IMR-90 (cell line): Measurements from ENCODE around the gene CDCP1. TPM values are rescaled to one million over a fixed set of nuclear protein-coding genes. Genes with fewer than 3 reads are reported as not detected.

ENCODE experiments used
- ATAC-seq: fragments of 200-7000 bp; cut with Tn5 transposase; 2 replicates; pipeline ENCODE4 v1.9.1; 2020; ENCODE audit warnings: low read depth, mild to moderate bottlenecking, moderate library complexity
- BruUV-seq: library from RNA; stranded (reverse); fragments of 400-500 nt; replicated peaks from 2 replicates; lab custom pipeline; 2021; lab: Mats Ljungman, UMichigan
- CTCF ChIA-PET: fragments of 300-600 bp; formaldehyde crosslinking; extraction: SDS; loops from one replicate; lab custom pipeline; 2021; ENCODE audit warnings: antibody characterized with exemption; lab: Yijun Ruan, JAX
- POLR2A ChIA-PET: fragments of 300-600 bp; sonication (Branson Sonifier 250); formaldehyde crosslinking; loops from one replicate; lab custom pipeline; 2022; ENCODE audit warnings: antibody characterized with exemption; ENCODE audit not compliant: unreplicated experiment; lab: Charles Lee
- DNase-seq: peaks from one replicate; pipeline ENCODE4 v3.0.0; 2013
- H2AFZ ChIP-seq: replicated peaks from 2 replicates; pipeline ENCODE3; 2013; ENCODE audit warnings: low read length, mild to moderate bottlenecking; ENCODE audit not compliant: poor library complexity
- H2AK5ac ChIP-seq: 2 replicates; pipeline ENCODE4 v1.6.1; 2013; ENCODE audit warnings: low read depth, low read length, inconsistent platforms
- H2AK9ac ChIP-seq: replicated peaks from 2 replicates; pipeline ENCODE3; 2013; ENCODE audit warnings: mild to moderate bottlenecking, low read depth, low read length, moderate library complexity; ENCODE audit not compliant: poor library complexity
- H2BK120ac ChIP-seq: 2 replicates; pipeline ENCODE4 v1.6.1; 2013; ENCODE audit warnings: low read depth, low read length, inconsistent platforms
- H2BK15ac ChIP-seq: 3 replicates; pipeline ENCODE4 v1.6.1; 2013; ENCODE audit warnings: low read depth, low read length, inconsistent platforms
- H2BK20ac ChIP-seq: 2 replicates; pipeline ENCODE4 v1.6.1; 2013; ENCODE audit warnings: low read depth, mild to moderate bottlenecking, inconsistent platforms, low read length, moderate library complexity
- H2BK5ac ChIP-seq: 2 replicates; pipeline ENCODE4 v1.6.1; 2013; ENCODE audit warnings: mild to moderate bottlenecking, low read depth, low read length, inconsistent platforms; ENCODE audit not compliant: poor library complexity, severe bottlenecking
- H3K14ac ChIP-seq: replicated peaks from 2 replicates; pipeline ENCODE4 v1.6.1; 2013; ENCODE audit warnings: low read depth, low read length, inconsistent platforms
- H3K18ac ChIP-seq: 2 replicates; pipeline ENCODE4 v1.6.1; 2013; ENCODE audit warnings: low read depth, low read length, control low read depth
- H3K23ac ChIP-seq: 2 replicates; pipeline ENCODE4 v1.6.1; 2013; ENCODE audit warnings: low read depth, low read length, inconsistent platforms
- H3K27ac ChIP-seq: 2 replicates; pipeline ENCODE4 v1.5.1; 2013; ENCODE audit warnings: mild to moderate bottlenecking, control low read depth, low read length; ENCODE audit not compliant: insufficient read depth
- H3K27me3 ChIP-seq: 2 replicates; pipeline ENCODE4 v1.6.1; 2013; ENCODE audit warnings: low read length; ENCODE audit not compliant: control insufficient read depth, insufficient read depth
- H3K36me3 ChIP-seq: 2 replicates; pipeline ENCODE4 v1.6.1; 2013; ENCODE audit warnings: low read length, mixed read lengths; ENCODE audit not compliant: control insufficient read depth, insufficient read depth
- H3K4ac ChIP-seq: 2 replicates; pipeline ENCODE4 v1.6.1; 2013; ENCODE audit warnings: low read depth, low read length, inconsistent platforms
- H3K4me1 ChIP-seq: 2 replicates; pipeline ENCODE4 v1.6.1; 2013; ENCODE audit warnings: low read length, mixed read lengths; ENCODE audit not compliant: control insufficient read depth, insufficient read depth
- H3K4me2 ChIP-seq: 2 replicates; pipeline ENCODE4 v1.6.1; 2013; ENCODE audit warnings: low read depth, mild to moderate bottlenecking, control low read depth, low read length, moderate library complexity
- H3K4me3 ChIP-seq: 2 replicates; pipeline ENCODE4 v1.5.1; 2013; ENCODE audit warnings: low read depth, mild to moderate bottlenecking, control low read depth, low read length, moderate library complexity; ENCODE audit not compliant: insufficient read depth
- H3K56ac ChIP-seq: 2 replicates; pipeline ENCODE4 v1.6.1; 2013; ENCODE audit warnings: low read length, inconsistent platforms; ENCODE audit not compliant: insufficient read depth; ENCODE audit errors: extremely low read depth
- H3K79me1 ChIP-seq, 2 experiments: 2 replicates each; pipeline ENCODE4 v1.6.1; 2013; ENCODE audit warnings: low read length in 2 of 2, inconsistent platforms in 1 of 2, low read depth in 1 of 2
- H3K9ac ChIP-seq: 2 replicates; pipeline ENCODE4 v1.6.1; 2013; ENCODE audit warnings: low read depth, low read length, control low read depth
- H3K9me1 ChIP-seq: 2 replicates; pipeline ENCODE4 v1.6.1; 2013; ENCODE audit warnings: low read length, inconsistent platforms; ENCODE audit not compliant: insufficient read depth
- H3K9me3 ChIP-seq: 2 replicates; pipeline ENCODE4 v1.6.1; 2013; ENCODE audit warnings: low read length; ENCODE audit not compliant: control insufficient read depth, insufficient read depth
- H4K20me1 ChIP-seq: 2 replicates; pipeline ENCODE4 v1.6.1; 2013; ENCODE audit warnings: low read length, inconsistent platforms; ENCODE audit not compliant: insufficient read depth
- H4K5ac ChIP-seq: 2 replicates; pipeline ENCODE4 v1.6.1; 2013; ENCODE audit warnings: mild to moderate bottlenecking, low read depth, low read length, control low read depth
- H4K8ac ChIP-seq, 2 experiments: 2 replicates each; pipeline ENCODE4 v1.6.1; 2013; ENCODE audit warnings: low read depth in 2 of 2, low read length in 2 of 2, control low read depth in 1 of 2, inconsistent platforms in 1 of 2
- H4K91ac ChIP-seq: 2 replicates; pipeline ENCODE4 v1.6.1; 2013; ENCODE audit warnings: low read depth, low read length, inconsistent platforms; ENCODE audit not compliant: insufficient read depth
- BHLHE40 ChIP-seq: fragments of 150-350 bp; IDR thresholded peaks from 2 replicates; pipeline ENCODE4 v1.6.1; 2016; ENCODE audit warnings: mild to moderate bottlenecking, low read depth, low read length
- CEBPB ChIP-seq: IDR thresholded peaks from 2 replicates; pipeline ENCODE4 v1.6.1; 2012; ENCODE audit warnings: low read depth, low read length, improper control_type of control experiment
- CHD1 ChIP-seq: IDR thresholded peaks from 2 replicates; pipeline ENCODE4 v1.6.1; 2012; ENCODE audit warnings: low read depth, low read length, improper control_type of control experiment
- ELK1 ChIP-seq: fragments of 150-350 bp; IDR thresholded peaks from 2 replicates; pipeline ENCODE4 v1.6.1; 2016; ENCODE audit warnings: low read depth, mild to moderate bottlenecking, low read length, moderate library complexity, borderline replicate concordance
- FOS ChIP-seq: fragments of 150-350 bp; IDR thresholded peaks from 2 replicates; pipeline ENCODE4 v1.6.1; 2016; ENCODE audit warnings: low read depth, low read length
- MAZ ChIP-seq: IDR thresholded peaks from 2 replicates; pipeline ENCODE4 v1.6.1; 2012; ENCODE audit warnings: low read depth, mild to moderate bottlenecking, low read length, improper control_type of control experiment, moderate library complexity, borderline replicate concordance
- RAD21 ChIP-seq: IDR thresholded peaks from 2 replicates; pipeline ENCODE4 v1.6.1; 2012; ENCODE audit warnings: low read length, improper control_type of control experiment
- RCOR1 ChIP-seq: IDR thresholded peaks from 2 replicates; pipeline ENCODE4 v1.6.1; 2012; ENCODE audit warnings: mild to moderate bottlenecking, low read length, improper control_type of control experiment; ENCODE audit not compliant: insufficient replicate concordance
- USF2 ChIP-seq: fragments of 150-350 bp; IDR thresholded peaks from 2 replicates; pipeline ENCODE4 v1.6.1; 2017; ENCODE audit warnings: mild to moderate bottlenecking, antibody characterized with exemption, low read length, low read depth
- WGBS, 2 experiments: methylation state at CpG; one replicate each; pipeline versions ENCODE4 v1.1.5 to v1.1.7; 2013; ENCODE audit warnings: missing lambda C conversion rate in 2 of 2; ENCODE audit not compliant: insufficient read length in 1 of 2; ENCODE audit errors: extremely low coverage in 2 of 2; 5-methylcytosine and 5-hydroxymethylcytosine counted together
- dilution Hi-C: fragments of 300-500 bp; cut with HindIII; formaldehyde crosslinking; loops from one replicate; pipeline ENCODE4 v1.14.3; 2018; ENCODE audit warnings: low sequenced_read_pairs; ENCODE audit not compliant: unreplicated experiment
- in situ Hi-C: fragments of 300-500 bp; cut with MboI; formaldehyde crosslinking; loops from 3 replicates; pipeline ENCODE4 v1.14.3; 2019; ENCODE audit warnings: low sequenced_read_pairs, inconsistent platforms, mixed read lengths
- intact Hi-C: fragments of 100-400 bp; cut with micrococcal nuclease; formaldehyde crosslinking; loops from 2 replicates; pipeline ENCODE4 v1.10.0; 2022
- polyA plus RNA-seq, 3 experiments: library from polyadenylated mRNA; depleted of rRNA; stranded (reverse); fragments of >200 nt; gene quantifications; 2 replicates each; pipeline ENCODE4 v1.2.3, GENCODE V29; 2012; ENCODE audit warnings: low replicate concordance in 1 of 3
- total RNA-seq: library from RNA; depleted of rRNA; stranded (reverse); fragments of >200 nt; gene quantifications from 2 replicates; pipeline ENCODE4 v1.2.3, GENCODE V29; 2012

The CDCP1 gene
- total and polyA plus RNA-seq, 2 of the 4 experiments (the other 2 are of a cell fraction), result 2.5 to 3.8 TPM

- peak overlapping the region; percentile 99 for H2BK5ac ChIP-seq
- 43% methylated on average over 3 of the region's 5 CpGs; no CpG with 5 or more reads in 1 of the 2 experiments for WGBS, 2 experiments
- peak overlapping the region; percentile 98 for H3K4ac ChIP-seq
- H4K91ac ChIP-seq, result peak overlapping the region; percentile 99
- peak overlapping the region; percentile 100 for H2BK120ac ChIP-seq
- no peak overlapping the region; the same call in 1 of the 2 replicates for H3K4me2 ChIP-seq
- dilution Hi-C loops, result no loop called here
- H3K27ac ChIP-seq, result peak overlapping the region; percentile 71
- H3K9me1 ChIP-seq, result peaks cover 24% of the 10 kb centered on the region
- H3K4me1 ChIP-seq, result peaks cover 13% of the 10 kb centered on the region
- H3K79me1 ChIP-seq, result peaks cover 0 to 17% of the 10 kb centered on the region in 2 experiments; a peak in 2 of 4 replicates
- TF ChIP-seq RAD21 (0 out of 2 replicates have a peak, but pooled peaks have one; percentile 12), FOS (0 out of 2 replicates have a peak, but pooled peaks have one; percentile 30), CEBPB (peak; percentile 77), CHD1 (no peak), MAZ (no peak), ELK1 (no peak), USF2 (no peak), RCOR1 (peak; percentile 48), BHLHE40 (peak; percentile 55)
- peak overlapping the region; percentile 96 for H3K23ac ChIP-seq
- H2AK9ac ChIP-seq, result peak overlapping the region; percentile 99
- no TSS peak for BruUV-seq
- peak overlapping the region; percentile 87 for H3K56ac ChIP-seq
- intact Hi-C loops, result no loop called here
- no peaks in the 10 kb centered on the region for H3K9me3 ChIP-seq
- H3K14ac ChIP-seq, result peak overlapping the region; percentile 97
- peak; percentile 94 for DNase-seq
- H2BK15ac ChIP-seq, result peak overlapping the region; percentile 93
- ATAC-seq, result peak; percentile 74
- H3K36me3 ChIP-seq, result 0 out of 2 replicates have a peak, but pooled peaks cover 2% of the 10 kb centered on the region
- POLR2A ChIA-PET, result interaction anchor here (1.9 kb wide), 1 partner anchor 17 kb away, joined by 5 read pairs; no protein-coding TSS in a partner anchor
- peak overlapping the region; percentile 85 to 97 for H4K8ac ChIP-seq
- H3K27me3 ChIP-seq, result no peaks in the 10 kb centered on the region
- H2BK20ac ChIP-seq, result peak overlapping the region; percentile 99
- peak overlapping the region; percentile 100 for H2AK5ac ChIP-seq
- H3K18ac ChIP-seq, result peak overlapping the region; percentile 86
- CTCF ChIA-PET, result interaction anchor here (0.9 kb wide), 1 partner anchor 14 kb away, joined by 4 read pairs; no protein-coding TSS in a partner anchor
- H3K4me3 ChIP-seq, result no peak overlapping the region
- in situ Hi-C loops, result no loop called here
- H4K5ac ChIP-seq, result peak overlapping the region; percentile 89
- peak overlapping the region; percentile 53 for H2AFZ ChIP-seq
- H3K9ac ChIP-seq, result no peak overlapping the region
- H4K20me1 ChIP-seq, result no peaks in the 10 kb centered on the region
These were observed 40.1 kb downstream of the CDCP1 start for GRCh38 chr3:45105855-45106671.
